ENCODE results near the gene DPCD. TPM values are rescaled to one million over a fixed set of nuclear protein-coding genes. Genes with fewer than 3 reads are reported as not detected.

The DPCD gene
- total RNA-seq, 2 donors from 2014 or later, result 33.3 to 52.0 TPM

- Histone ChIP-seq H3K36me3 (ENCODE audit: control insufficient read depth, insufficient read depth, low read length) (peaks cover 25% of the 10 kb centered on the region), H3K4me3 (ENCODE audit: low read length) (no peak overlapping the region), H3K27me3 (ENCODE audit: control insufficient read depth, insufficient read depth, low read length, poor library complexity, severe bottlenecking) (no peaks in the 10 kb centered on the region), H3K27ac (ENCODE audit: low read depth, low read length) (no peak overlapping the region), H3K9ac (ENCODE audit: extremely low read depth, low read length, poor library complexity, severe bottlenecking) (no peak overlapping the region), H3K9me3 (ENCODE audit: control insufficient read depth, low read length) (no peaks in the 10 kb centered on the region), H3K4me1 (ENCODE audit: control insufficient read depth, insufficient read depth, low read length) (peaks cover 45% of the 10 kb centered on the region)
- H3K27me3 Mint-ChIP-seq (ENCODE audit: insufficient read depth), result no peaks in the 10 kb centered on the region
- peak overlapping the region; percentile 85 for H3K27ac Mint-ChIP-seq
- H3K4me3 Mint-ChIP-seq, result no peak overlapping the region
- peaks cover 51% of the 10 kb centered on the region for H3K4me1 Mint-ChIP-seq
- DNase-seq, result peak; percentile 77
- no peaks in the 10 kb centered on the region for H3K9me3 Mint-ChIP-seq
- H3K36me3 Mint-ChIP-seq (ENCODE audit: low read depth), result peaks cover 24% of the 10 kb centered on the region
- WGBS, 2 experiments (ENCODE audit: insufficient coverage in 1 of 2, insufficient read length in 1 of 2), result 89 to 94% methylated on average over 8 of the region's 8 CpGs
- TF ChIP-seq CTCF (conservative IDR thresholded peaks at IDR 0.05), result peak; percentile 73
Observed at GRCh38 chr10:101617102-101617823, 29.1 kb downstream of the DPCD start.

- DNase-seq, result no peak
- Mint-ChIP-seq H3K27me3 (ENCODE audit: insufficient read depth) (no peaks in the 10 kb centered on the region), H3K9me3 (no peaks in the 10 kb centered on the region), H3K4me1 (peaks cover 49% of the 10 kb centered on the region), H3K27ac (peak overlapping the region; percentile 85), H3K36me3 (ENCODE audit: low read depth) (peaks cover 29% of the 10 kb centered on the region), H3K4me3 (no peak overlapping the region)
- H3K36me3 ChIP-seq (ENCODE audit: control insufficient read depth, insufficient read depth, low read length), result peaks cover 27% of the 10 kb centered on the region
- H3K4me3 ChIP-seq (ENCODE audit: low read length), result no peak overlapping the region
- H3K27me3 ChIP-seq (ENCODE audit: control insufficient read depth, insufficient read depth, low read length, poor library complexity, severe bottlenecking), result no peaks in the 10 kb centered on the region
- 88 to 91% methylated on average over 4 of the region's 4 CpGs for WGBS, 2 experiments (ENCODE audit: insufficient coverage in 1 of 2, insufficient read length in 1 of 2)
- H3K9ac ChIP-seq (ENCODE audit: extremely low read depth, low read length, poor library complexity, severe bottlenecking), result no peak overlapping the region
- peaks cover 40% of the 10 kb centered on the region for H3K4me1 ChIP-seq (ENCODE audit: control insufficient read depth, insufficient read depth, low read length)
- no peaks in the 10 kb centered on the region for H3K9me3 ChIP-seq (ENCODE audit: control insufficient read depth, low read length)
- H3K27ac ChIP-seq (ENCODE audit: low read depth, low read length), result no peak overlapping the region
- TF ChIP-seq CTCF (conservative IDR thresholded peaks at IDR 0.05), result no peak
Observed at GRCh38 chr10:101617824-101618568, 29.9 kb downstream of the DPCD start.

- Mint-ChIP-seq H3K27me3 (ENCODE audit: insufficient read depth) (no peaks in the 10 kb centered on the region), H3K36me3 (ENCODE audit: low read depth) (peaks cover 35% of the 10 kb centered on the region), H3K4me1 (peaks cover 48% of the 10 kb centered on the region), H3K4me3 (no peak overlapping the region), H3K9me3 (no peaks in the 10 kb centered on the region), H3K27ac (peak overlapping the region; percentile 55)
- H3K27me3 ChIP-seq (ENCODE audit: control insufficient read depth, insufficient read depth, low read length, poor library complexity, severe bottlenecking), result no peaks in the 10 kb centered on the region
- H3K36me3 ChIP-seq (ENCODE audit: control insufficient read depth, insufficient read depth, low read length), result peaks cover 36% of the 10 kb centered on the region
- DNase-seq, result no peak
- WGBS, 2 experiments (ENCODE audit: insufficient coverage in 1 of 2, insufficient read length in 1 of 2), result 96 to 100% methylated on average over 1 to 2 of the region's 2 CpGs
- H3K4me1 ChIP-seq (ENCODE audit: control insufficient read depth, insufficient read depth, low read length), result peaks cover 38% of the 10 kb centered on the region
- no peak overlapping the region for H3K4me3 ChIP-seq (ENCODE audit: low read length)
- H3K27ac ChIP-seq (ENCODE audit: low read depth, low read length), result no peak overlapping the region
- H3K9ac ChIP-seq (ENCODE audit: extremely low read depth, low read length, poor library complexity, severe bottlenecking), result no peak overlapping the region
- no peak for TF ChIP-seq CTCF (conservative IDR thresholded peaks at IDR 0.05)
- H3K9me3 ChIP-seq (ENCODE audit: control insufficient read depth, low read length), result peaks cover 6% of the 10 kb centered on the region
Observed at GRCh38 chr10:101618871-101619270, 30.8 kb downstream of the DPCD start.

Measured in endodermal cell (in vitro differentiated cells).